ENCODE results near the gene SAMD4A. TPM values are rescaled to one million over a fixed set of nuclear protein-coding genes. Genes with fewer than 3 reads are reported as not detected.

Gene SAMD4A
- total RNA-seq, 1 donor from 2014 or later = 57.0 TPM

GRCh38 chr14:54840798-54841197, 273.9 kb downstream of the SAMD4A start:
- no peak for TF ChIP-seq CTCF (IDR thresholded peaks at IDR 0.05)
- Mint-ChIP-seq H3K36me3 (ENCODE audit: low read depth) (peaks cover 1% of the 10 kb centered on the region), H3K9me3 (ENCODE audit: low read depth) (no peaks in the 10 kb centered on the region), H3K4me1 (ENCODE audit: low read depth) (peaks cover 12% of the 10 kb centered on the region), H3K27ac (ENCODE audit: unreplicated experiment) (no peak overlapping the region), H3K27me3 (ENCODE audit: low read depth) (no peaks in the 10 kb centered on the region), H3K4me3 (ENCODE audit: unreplicated experiment) (no peak overlapping the region)
- no peak for DNase-seq (ENCODE audit: low spot score)

Other genes with a start within 250 kb of the SAMD4A start
- 5.3 to 10.4 TPM (median 8.9 TPM) in 3 replicates for gene CDKN3, start 170.1 kb upstream of the SAMD4A start, total RNA-seq
- 131 to 141 TPM (median 140 TPM) in 3 replicates for gene CNIH1, start 125.8 kb upstream of the SAMD4A start, total RNA-seq
- gene GMFB, start 78.1 kb upstream of the SAMD4A start, total RNA-seq = 29.9 to 36.8 TPM (median 33.1 TPM) in 3 replicates
- gene CGRRF1, start 57.2 kb upstream of the SAMD4A start, total RNA-seq = 13.6 to 17.6 TPM (median 13.7 TPM) in 3 replicates

Measured in chondrocyte (in vitro differentiated cells).